ENCODE data around the gene TYW5. TPM values are rescaled to one million over a fixed set of nuclear protein-coding genes. Genes with fewer than 3 reads are reported as not detected.

The TYW5 gene
- total RNA-seq, 4 donors from 2014 or later, result 6.3 to 8.2 (median 7.3) TPM

GRCh38 chr2:199910338-199911051 is 44.8 kb downstream of the TYW5 start:
- H3K4me3 ChIP-seq (ENCODE audit: low read depth, poor library complexity, severe bottlenecking), result no peak overlapping the region
- 36 to 46% methylated on average over 18 of the region's 18 CpGs for WGBS, 2 donors
- no peak for TF ChIP-seq POLR2A (IDR thresholded peaks at IDR 0.05)
- TF ChIP-seq CTCF (IDR thresholded peaks at IDR 0.05), result no peak
- intact Hi-C loops (cut with DNase I; ENCODE audit: low total_unique reads), result no loop called here
- no peak for DNase-seq (ENCODE audit: low spot score in 2 of 2)

- H3K4me3 ChIP-seq (ENCODE audit: low read depth, poor library complexity, severe bottlenecking), result no peak overlapping the region
- intact Hi-C loops (cut with DNase I; ENCODE audit: low total_unique reads), result no loop called here
- no peak for DNase-seq (ENCODE audit: low spot score in 2 of 2)
- WGBS, 2 donors, result 78 to 84% methylated on average over 2 of the region's 2 CpGs
- TF ChIP-seq CTCF (IDR thresholded peaks at IDR 0.05), result no peak
Observed at GRCh38 chr2:199907008-199907714, 48.1 kb downstream of the TYW5 start.

- DNase-seq (ENCODE audit: low spot score in 2 of 2), result no peak
- intact Hi-C loops (cut with DNase I; ENCODE audit: low total_unique reads), result no loop called here
- no peak for TF ChIP-seq POLR2A (IDR thresholded peaks at IDR 0.05)
- TF ChIP-seq CTCF (IDR thresholded peaks at IDR 0.05), result no peak
- H3K4me3 ChIP-seq (ENCODE audit: low read depth, poor library complexity, severe bottlenecking), result no peak overlapping the region
- WGBS, 2 donors, result 97 to 100% methylated on average over 1 of the region's 1 CpG
Observed at GRCh38 chr2:199903111-199903510, 52.2 kb downstream of the TYW5 start.

- TF ChIP-seq POLR2A (IDR thresholded peaks at IDR 0.05) (no peak), CTCF (IDR thresholded peaks at IDR 0.05) (no peak)
- 92 to 94% methylated on average over 4 of the region's 4 CpGs for WGBS, 2 donors
- intact Hi-C loops (cut with DNase I; ENCODE audit: low total_unique reads), result no loop called here
- H3K4me3 ChIP-seq (ENCODE audit: low read depth, poor library complexity, severe bottlenecking), result no peak overlapping the region
- no peak for DNase-seq (ENCODE audit: low spot score in 2 of 2)
Observed at GRCh38 chr2:199902486-199903110, 52.7 kb downstream of the TYW5 start.

- intact Hi-C loops (cut with DNase I; ENCODE audit: low total_unique reads), result no loop called here
- WGBS, 2 donors, result 83 to 84% methylated on average over 4 of the region's 4 CpGs
- TF ChIP-seq POLR2A (IDR thresholded peaks at IDR 0.05), result no peak
- TF ChIP-seq CTCF (IDR thresholded peaks at IDR 0.05), result no peak
- no peak for DNase-seq (ENCODE audit: low spot score in 2 of 2)
- no peak overlapping the region for H3K4me3 ChIP-seq (ENCODE audit: low read depth, poor library complexity, severe bottlenecking)
Observed at GRCh38 chr2:199901942-199902341, 53.3 kb downstream of the TYW5 start.
